Endothelial cell of umbilical vein (primary cell): ENCODE data around the gene ANKRD33B.

Experiments used
- CTCF ChIP-seq, 2 donors: IDR thresholded peaks; 1 replicate in 1 of 2; 2 replicates in 1 of 2; pipeline ENCODE4 v1.5.1; 2011; ENCODE audit warnings: low read length in 2 of 2, mild to moderate bottlenecking in 2 of 2, moderate library complexity in 2 of 2, control low read depth in 1 of 2, inconsistent platforms in 1 of 2, low read depth in 1 of 2; ENCODE audit not compliant: insufficient read depth in 1 of 2; ENCODE audit errors: extremely low read depth in 1 of 2
- FOS ChIP-seq: IDR thresholded peaks from 2 replicates; pipeline ENCODE4 v1.6.1; 2011; ENCODE audit warnings: mild to moderate bottlenecking, low read length, moderate library complexity, borderline replicate concordance; ENCODE audit not compliant: insufficient read depth
- MAX ChIP-seq: IDR thresholded peaks from 2 replicates; pipeline ENCODE4 v1.6.1; 2011; ENCODE audit not compliant: insufficient read depth, insufficient read length
- POLR2A ChIP-seq: IDR thresholded peaks from 2 replicates; pipeline ENCODE4 v1.6.1; 2012; ENCODE audit warnings: low read depth, mild to moderate bottlenecking, control low read depth, low read length

GRCh38 chr5:10652606-10653005 lies 88.7 kb downstream of the ANKRD33B start:
- TF ChIP-seq FOS (no peak), CTCF (IDR thresholded peaks at IDR 0.05; ENCODE audit: extremely low read depth in 1 of 2, insufficient read depth in 1 of 2, low read depth in 1 of 2, low read length in 2 of 2) (no peak), POLR2A (no peak), MAX (no peak)
